PFSK-1 (cell line): Measurements from ENCODE around the gene JAKMIP1.

Experiments
- FOXP2 ChIP-seq: optimal IDR thresholded peaks from 2 replicates; pipeline ENCODE3; 2011; ENCODE audit warnings: borderline replicate concordance, control low read depth, inconsistent platforms; ENCODE audit not compliant: insufficient read depth; ENCODE audit errors: extremely low read length, extremely low read depth
- POLR2AphosphoS5 ChIP-seq: IDR thresholded peaks from 2 replicates; pipeline ENCODE4 v1.6.1; 2012; ENCODE audit warnings: low read depth, mild to moderate bottlenecking, control low read depth, low read length, moderate library complexity
- SIN3A ChIP-seq: IDR thresholded peaks from 2 replicates; pipeline ENCODE4 v1.6.1; 2012; ENCODE audit warnings: mild to moderate bottlenecking, low read length, moderate library complexity, borderline replicate concordance; ENCODE audit not compliant: insufficient read depth
- TAF1 ChIP-seq: IDR thresholded peaks from 2 replicates; pipeline ENCODE4 v1.6.1; 2012; ENCODE audit warnings: low read length, control low read depth, borderline replicate concordance; ENCODE audit not compliant: insufficient read depth
- TF ChIP-seq, protein P1 (sequence below), 2 experiments: IDR thresholded peaks; 2 replicates each; pipeline versions ENCODE4 v1.6.1 to v1.8.0; 2011 to 2012; ENCODE audit warnings: low read depth in 2 of 2, low read length in 2 of 2, control low read depth in 1 of 2, inconsistent platforms in 1 of 2, mild to moderate bottlenecking in 1 of 2, moderate library complexity in 1 of 2; ENCODE audit not compliant: insufficient read depth in 1 of 2

JAKMIP1 gene

DNA sequence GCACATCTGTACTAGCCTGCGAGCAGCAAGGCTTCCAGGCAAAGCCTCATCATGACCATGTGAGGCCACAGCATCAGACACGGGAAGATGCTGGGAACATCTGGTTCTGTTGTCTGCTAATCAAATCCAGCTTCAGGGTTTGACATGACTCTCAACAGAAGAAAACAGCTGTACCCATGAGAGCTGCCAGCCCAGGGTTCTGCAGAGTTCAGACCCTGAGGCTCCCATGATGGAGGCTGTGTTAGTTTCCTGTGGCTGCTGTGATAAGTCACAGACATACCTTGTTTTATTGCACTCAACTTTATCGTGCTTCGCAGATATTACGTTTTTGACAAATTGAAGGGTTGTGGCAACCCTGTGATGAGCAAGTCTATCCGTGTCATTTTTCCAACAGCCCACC lies 37.5 kb downstream of the JAKMIP1 start:
- TF ChIP-seq TAF1 (no peak), POLR2AphosphoS5 (no peak), FOXP2 (no peak), SIN3A (no peak)
- TF ChIP-seq, protein P1, sequence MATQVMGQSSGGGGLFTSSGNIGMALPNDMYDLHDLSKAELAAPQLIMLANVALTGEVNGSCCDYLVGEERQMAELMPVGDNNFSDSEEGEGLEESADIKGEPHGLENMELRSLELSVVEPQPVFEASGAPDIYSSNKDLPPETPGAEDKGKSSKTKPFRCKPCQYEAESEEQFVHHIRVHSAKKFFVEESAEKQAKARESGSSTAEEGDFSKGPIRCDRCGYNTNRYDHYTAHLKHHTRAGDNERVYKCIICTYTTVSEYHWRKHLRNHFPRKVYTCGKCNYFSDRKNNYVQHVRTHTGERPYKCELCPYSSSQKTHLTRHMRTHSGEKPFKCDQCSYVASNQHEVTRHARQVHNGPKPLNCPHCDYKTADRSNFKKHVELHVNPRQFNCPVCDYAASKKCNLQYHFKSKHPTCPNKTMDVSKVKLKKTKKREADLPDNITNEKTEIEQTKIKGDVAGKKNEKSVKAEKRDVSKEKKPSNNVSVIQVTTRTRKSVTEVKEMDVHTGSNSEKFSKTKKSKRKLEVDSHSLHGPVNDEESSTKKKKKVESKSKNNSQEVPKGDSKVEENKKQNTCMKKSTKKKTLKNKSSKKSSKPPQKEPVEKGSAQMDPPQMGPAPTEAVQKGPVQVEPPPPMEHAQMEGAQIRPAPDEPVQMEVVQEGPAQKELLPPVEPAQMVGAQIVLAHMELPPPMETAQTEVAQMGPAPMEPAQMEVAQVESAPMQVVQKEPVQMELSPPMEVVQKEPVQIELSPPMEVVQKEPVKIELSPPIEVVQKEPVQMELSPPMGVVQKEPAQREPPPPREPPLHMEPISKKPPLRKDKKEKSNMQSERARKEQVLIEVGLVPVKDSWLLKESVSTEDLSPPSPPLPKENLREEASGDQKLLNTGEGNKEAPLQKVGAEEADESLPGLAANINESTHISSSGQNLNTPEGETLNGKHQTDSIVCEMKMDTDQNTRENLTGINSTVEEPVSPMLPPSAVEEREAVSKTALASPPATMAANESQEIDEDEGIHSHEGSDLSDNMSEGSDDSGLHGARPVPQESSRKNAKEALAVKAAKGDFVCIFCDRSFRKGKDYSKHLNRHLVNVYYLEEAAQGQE (IDR thresholded peaks at IDR 0.05; ENCODE audit: insufficient read depth in 1 of 2, low read depth in 2 of 2, low read length in 2 of 2): no peak

DNA sequence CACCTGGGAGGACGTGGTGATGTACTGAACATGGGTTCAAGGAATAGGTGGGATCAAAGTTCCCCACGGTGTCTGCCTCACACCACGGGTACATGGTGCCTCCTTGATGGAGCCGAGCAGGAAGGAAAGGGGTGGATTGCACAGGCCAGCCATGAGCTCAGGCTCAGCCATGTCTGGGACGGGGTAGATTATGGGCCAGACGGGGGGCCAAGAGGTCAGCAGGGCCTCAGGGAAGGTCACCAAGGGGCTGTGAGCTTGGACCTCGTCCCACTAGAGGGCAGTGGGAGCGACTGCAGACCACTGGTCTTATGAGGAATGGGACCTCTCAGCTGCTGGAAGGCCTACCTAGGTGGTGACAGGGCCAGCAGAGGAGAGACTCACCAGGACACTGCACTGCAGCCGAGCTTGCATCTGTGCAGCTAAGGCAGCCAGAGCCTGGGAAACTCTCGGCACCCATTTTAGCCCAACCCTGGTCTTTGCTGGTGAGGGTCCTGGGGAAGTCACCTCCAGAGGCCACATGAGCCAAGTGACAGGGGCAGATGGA lies 38.4 kb downstream of the JAKMIP1 start:
- no peak for TF ChIP-seq SIN3A
- TF ChIP-seq POLR2AphosphoS5: no peak
- TF ChIP-seq FOXP2: no peak
- no peak for TF ChIP-seq TAF1
- TF ChIP-seq, protein P1 (IDR thresholded peaks at IDR 0.05; ENCODE audit: insufficient read depth in 1 of 2, low read depth in 2 of 2, low read length in 2 of 2): no peak

DNA sequence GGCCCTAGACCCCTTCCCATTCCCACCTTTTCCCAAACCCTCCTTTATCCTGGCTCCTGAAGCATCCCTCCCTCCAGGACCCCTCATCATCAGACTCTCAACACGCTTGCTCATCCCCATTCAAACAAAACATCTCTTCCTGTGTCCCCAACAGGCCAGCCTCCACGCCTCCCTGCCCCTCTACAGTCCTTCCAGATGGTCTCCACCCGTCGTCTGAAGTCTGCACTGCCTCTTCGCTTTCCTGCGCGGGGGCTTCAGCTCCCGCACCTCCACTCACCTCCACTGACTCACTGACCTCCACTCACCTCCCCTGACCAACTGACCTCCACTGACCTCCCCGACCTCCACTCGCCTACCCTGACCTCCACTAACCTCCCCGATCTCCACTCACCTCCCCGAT lies 39.8 kb downstream of the JAKMIP1 start:
- TF ChIP-seq, protein P1 (IDR thresholded peaks at IDR 0.05; ENCODE audit: insufficient read depth in 1 of 2, low read depth in 2 of 2, low read length in 2 of 2): no peak
- no peak for TF ChIP-seq SIN3A
- TF ChIP-seq FOXP2: no peak
- TF ChIP-seq TAF1: no peak
- no peak for TF ChIP-seq POLR2AphosphoS5

DNA sequence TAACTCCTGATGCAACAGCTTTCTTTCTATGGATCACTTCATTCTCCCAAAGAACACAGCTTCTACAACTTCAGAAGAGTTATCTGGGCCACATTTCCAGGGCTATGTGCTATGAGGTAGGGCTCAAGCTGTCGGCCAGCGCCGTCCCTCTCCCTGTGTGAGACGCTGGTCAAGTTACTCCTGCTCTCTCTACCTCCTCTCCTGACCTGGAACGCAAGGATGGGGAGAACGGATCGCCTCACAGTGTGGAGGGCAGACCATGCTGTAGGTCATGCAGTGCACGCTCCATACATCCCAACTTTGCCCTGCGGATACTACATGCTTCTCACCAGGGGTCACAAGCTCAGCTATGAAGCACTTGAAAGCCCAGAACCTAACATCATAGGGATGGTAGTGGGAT lies 42.4 kb downstream of the JAKMIP1 start:
- TF ChIP-seq, protein P1 (IDR thresholded peaks at IDR 0.05; ENCODE audit: insufficient read depth in 1 of 2, low read depth in 2 of 2, low read length in 2 of 2): no peak
- TF ChIP-seq POLR2AphosphoS5: no peak
- TF ChIP-seq SIN3A: no peak
- no peak for TF ChIP-seq FOXP2
- no peak for TF ChIP-seq TAF1

DNA sequence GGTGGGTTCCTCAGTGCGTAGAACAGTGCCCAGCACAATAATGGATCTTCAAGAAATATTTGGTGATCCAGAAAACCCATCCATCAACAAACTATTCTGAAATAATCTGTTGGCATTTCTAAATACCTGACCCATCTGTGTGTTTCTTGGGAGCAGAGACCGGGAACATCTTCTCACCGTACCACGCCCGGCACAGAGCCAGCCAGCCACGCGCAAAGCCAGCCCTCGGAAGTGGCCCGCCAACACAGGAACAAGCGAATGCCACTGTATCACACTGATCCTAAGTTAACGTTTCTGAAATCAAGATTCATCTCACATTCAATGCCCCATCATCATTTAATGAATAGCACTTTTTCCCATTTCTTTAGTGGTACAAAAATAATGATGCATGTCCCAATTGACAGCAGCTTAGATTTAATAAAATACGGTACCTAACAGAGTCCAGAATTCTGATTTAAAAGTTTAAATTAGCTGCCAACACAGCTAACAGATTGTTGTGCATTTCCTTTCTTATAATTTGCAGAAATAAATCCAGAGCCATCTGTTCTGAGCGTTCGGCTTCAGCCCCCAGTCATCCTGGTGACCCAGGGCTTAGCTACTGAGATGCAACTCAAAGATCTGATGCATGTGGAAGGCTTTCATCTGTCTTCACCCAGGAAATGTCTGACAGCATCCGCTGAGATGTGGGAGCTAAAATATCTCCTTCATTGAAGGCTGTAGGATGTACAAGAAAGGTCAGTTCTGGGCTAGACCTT lies 44.2 kb downstream of the JAKMIP1 start:
- TF ChIP-seq, protein P1 (IDR thresholded peaks at IDR 0.05; ENCODE audit: insufficient read depth in 1 of 2, low read depth in 2 of 2, low read length in 2 of 2): no peak
- TF ChIP-seq TAF1 (no peak), POLR2AphosphoS5 (no peak), SIN3A (no peak), FOXP2 (no peak)
